ENCODE data around the gene AGAP3.

GRCh38 chr7:151172273-151173141, 86.2 kb downstream of the AGAP3 start:
- TF ChIP-seq REST (IDR thresholded peaks at IDR 0.05; ENCODE audit: insufficient read depth in 1 of 2, low read depth in 2 of 2, low read length in 2 of 2) (0 out of 4 replicates have a peak, but pooled peaks of 1 of the 2 experiments have one; percentile 16), POLR2AphosphoS5 (IDR thresholded peaks at IDR 0.05; ENCODE audit: low read depth, low read length) (no peak)

Data from PFSK-1 (cell line).